NCI-H1417 (cell line): Measurements from ENCODE around the gene GMNC.
"Not testable (repeated sequence)": the region's sequence is repeated elsewhere in the genome, so short reads cannot be mapped to it uniquely, and the experiment has no call there.

Experiments
- DNase-seq, 3 experiments: peaks; one replicate each; lab custom pipeline; 2025; lab: John Stamatoyannopoulos, UW

GMNC gene, protein sequence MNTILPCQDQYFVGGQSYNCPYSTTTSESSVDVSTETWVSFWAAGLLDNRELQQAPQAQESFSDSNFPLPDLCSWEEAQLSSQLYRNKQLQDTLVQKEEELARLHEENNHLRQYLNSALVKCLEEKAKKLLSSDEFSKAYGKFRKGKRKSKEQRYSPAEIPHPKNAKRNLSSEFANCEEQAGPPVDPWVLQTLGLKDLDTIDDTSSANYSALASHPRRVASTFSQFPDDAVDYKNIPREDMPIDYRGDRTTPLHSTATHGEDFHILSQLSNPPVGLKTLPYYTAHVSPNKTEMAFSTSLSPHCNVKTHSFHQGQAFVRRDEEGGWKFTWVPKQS

GRCh38 chr3:190862209-190863118 is at the start of gene GMNC:
TSS of gene GMNC (minus strand) at chr3:190862694. CDS start at chr3:190862615, 79 bp downstream.
- peak; percentile 12 to 84 (median 80) for DNase-seq

DNA sequence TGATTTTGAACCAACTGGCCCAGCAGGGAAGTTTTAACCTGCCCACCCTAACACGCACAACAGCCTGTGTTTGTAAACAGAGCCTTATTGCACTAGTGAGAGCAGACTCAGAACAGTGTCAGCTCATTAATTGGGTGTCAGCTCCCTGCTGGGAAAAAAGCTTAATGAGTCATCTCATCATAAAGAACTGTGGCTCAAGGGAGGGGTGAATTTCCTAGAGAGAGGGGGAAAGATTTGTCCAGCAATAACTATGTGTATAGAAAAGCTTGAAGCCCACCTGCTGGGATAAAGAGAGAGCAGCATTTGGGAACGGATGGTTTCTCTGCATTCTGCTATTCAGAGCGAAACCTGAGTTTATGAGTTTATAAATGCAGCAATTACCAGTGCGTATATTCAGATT is 48.9 kb upstream of the GMNC start:
- peak in 2 of 3 experiments; percentile 96 to 100 for DNase-seq

DNA sequence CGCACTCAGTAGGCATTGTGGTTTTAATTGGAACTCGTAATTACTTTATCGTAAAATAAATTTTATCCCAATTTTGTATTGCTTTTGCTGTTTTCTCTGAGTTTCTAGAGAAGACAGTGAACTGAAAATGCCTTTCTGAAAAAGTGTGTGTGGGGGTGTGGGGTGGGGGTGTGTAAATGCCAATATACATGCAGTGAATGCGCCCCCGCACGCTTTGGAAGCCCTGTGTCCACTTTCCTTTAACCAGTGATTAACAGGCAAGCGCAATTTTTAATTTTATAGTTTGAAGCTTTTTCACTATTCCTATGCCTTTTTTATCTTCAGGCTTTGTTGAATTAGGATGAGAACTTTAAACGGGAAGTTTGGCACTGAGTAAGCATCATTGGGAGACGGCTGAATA is 47.4 kb upstream of the GMNC start:
- DNase-seq = no peak

DNA sequence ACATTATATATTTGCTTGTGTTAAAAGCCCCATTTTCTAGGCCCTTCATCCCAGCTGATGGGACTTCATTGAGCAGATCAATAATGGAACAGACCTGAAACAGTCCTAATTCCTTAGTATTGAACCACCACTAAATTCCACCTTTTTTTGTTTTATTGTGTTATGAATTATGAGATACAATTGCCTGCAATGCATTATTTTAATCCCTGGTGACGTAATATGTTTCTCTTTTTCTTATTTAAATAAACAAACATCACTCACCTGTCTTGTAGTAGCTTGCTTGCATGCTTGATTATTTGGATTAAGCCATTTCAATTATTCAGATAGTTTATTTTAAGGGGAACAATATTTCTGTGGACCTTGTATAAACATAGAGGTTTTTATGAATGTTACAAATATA is 40.7 kb upstream of the GMNC start:
- no peak for DNase-seq

GRCh38 chr3:190902292-190902691 is 39.8 kb upstream of the GMNC start:
- DNase-seq = no peak

- no peak for DNase-seq
Measured at GRCh38 chr3:190892395-190892902, 30.0 kb upstream of the GMNC start.

GRCh38 chr3:190886945-190887344 is 24.5 kb upstream of the GMNC start:
- no peak for DNase-seq

DNA sequence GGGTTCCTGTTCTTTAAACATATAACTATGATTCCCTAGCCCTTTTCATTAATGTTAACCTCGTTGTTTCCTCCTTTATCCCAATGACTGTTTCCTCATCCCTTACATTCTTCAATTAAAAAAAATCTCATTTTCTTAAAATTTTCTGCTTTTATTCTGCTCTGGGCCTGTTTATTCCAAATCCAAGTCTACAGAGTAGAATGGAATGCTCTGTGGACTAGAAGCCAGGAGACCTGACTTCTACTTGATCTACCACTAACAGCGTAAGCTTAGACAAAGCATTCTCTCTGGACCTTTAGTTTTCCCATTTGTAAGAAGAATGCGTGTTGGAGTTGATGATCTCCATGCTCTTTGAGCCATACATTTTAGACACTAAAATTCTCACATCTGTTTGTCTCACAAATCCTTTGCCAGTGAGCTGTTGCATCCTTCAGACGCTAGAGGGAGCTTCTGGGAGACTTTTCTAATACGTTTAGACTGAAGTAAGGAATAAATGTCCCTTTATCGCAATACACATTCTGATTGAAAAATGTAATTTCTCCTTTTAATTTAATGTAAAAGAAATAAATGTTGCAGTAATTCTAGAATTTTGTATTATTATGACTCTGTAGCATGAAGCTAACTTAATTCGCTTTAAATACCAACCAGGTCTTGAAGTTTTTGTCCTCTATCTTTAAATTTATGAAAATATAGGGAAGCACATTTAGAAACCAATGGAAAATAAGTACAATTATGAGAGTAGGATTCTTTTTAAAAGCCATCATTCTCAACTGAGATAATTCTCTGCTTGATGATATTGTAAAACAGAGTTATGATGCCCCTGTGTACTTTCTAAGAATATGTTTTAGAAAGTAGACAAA is 21.7 kb upstream of the GMNC start:
- peak; percentile 53 to 88 (median 57) for DNase-seq

GRCh38 chr3:190883141-190883540 is 20.6 kb upstream of the GMNC start:
- DNase-seq = peak in 1 of 3 experiments; percentile 27

- DNase-seq = no peak
Measured at GRCh38 chr3:190877925-190878324, 15.4 kb upstream of the GMNC start.

GRCh38 chr3:190876433-190876832 is 13.9 kb upstream of the GMNC start:
- DNase-seq = not testable (repeated sequence)

- DNase-seq = not testable (repeated sequence)
Measured at GRCh38 chr3:190875061-190875460, 12.6 kb upstream of the GMNC start.

DNA sequence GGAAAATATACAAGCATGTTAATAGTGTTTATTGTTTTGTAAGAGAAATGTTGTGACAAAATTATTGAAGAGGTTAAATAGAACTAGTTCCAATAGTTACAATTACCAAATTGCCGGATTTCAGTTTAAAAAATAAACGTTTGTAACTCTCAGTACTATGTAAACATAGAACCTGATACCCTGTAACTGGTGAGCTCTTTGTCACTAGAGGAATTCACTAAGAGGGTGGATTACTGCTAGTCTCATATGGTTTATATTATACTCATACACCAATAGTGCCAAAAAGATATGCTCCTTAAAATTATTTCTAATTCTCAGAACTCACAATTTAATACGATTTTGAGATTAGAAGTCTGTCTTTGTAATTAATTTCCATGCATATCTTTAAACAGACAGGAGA is 7.6 kb upstream of the GMNC start:
- DNase-seq = no peak

- DNase-seq = no peak
Measured at GRCh38 chr3:190867071-190867470, 4.6 kb upstream of the GMNC start.

DNA sequence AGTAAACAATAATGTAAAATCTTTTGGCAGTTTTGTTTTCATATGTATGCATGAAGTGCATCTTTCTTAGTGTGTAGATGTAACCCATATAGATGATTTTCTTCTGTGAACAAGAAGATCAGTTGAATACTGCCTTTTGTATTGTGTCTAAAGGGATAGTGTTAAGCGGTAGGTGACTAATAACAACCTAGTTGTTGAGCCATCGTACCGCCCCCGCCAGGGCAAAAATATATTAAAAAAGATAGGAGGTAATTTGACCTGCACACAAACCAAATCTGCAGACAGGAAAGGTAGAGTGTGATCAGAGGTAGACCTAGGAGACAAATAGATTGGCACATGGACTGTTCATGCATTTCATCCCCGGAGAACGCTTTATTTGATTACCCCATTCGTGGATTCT is 3.3 kb upstream of the GMNC start:
- no peak for DNase-seq

DNA sequence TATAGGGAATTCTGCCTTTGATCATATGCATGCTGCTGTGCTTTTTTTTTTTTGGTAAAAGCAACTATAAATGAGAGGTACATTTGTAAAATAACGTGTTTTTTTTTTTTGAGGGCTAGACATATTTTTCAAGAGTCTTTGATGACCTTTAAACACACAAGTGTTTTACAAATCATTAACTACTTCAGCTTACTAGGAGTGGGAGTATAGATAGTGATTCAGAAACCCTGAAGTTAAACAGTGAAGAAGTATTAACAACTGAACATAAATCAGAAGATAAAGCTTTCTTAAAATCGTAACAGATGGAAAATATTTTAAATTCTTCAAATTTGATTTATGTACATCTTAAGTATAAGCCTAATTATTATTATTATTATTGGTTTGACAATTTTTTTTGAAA is 2.9 kb upstream of the GMNC start:
- DNase-seq = no peak

GRCh38 chr3:190864002-190864401 is 1.5 kb upstream of the GMNC start:
- no peak for DNase-seq

DNA sequence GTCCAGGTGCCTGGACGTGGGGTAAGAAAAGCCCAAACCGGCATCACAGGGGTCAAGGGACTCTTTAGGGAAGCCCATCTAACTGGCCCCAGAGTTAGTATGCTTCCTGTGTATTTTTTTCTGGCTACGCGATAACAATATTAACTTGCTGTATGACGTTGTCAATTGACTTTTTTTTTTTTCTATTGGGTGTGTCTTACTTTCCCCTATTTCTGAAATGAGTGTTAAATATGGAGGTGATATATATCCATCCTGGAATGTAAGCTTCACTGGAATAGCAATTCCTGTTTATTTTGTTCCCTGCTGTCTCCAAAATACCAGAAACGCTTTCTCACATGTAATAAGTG is 598 bp upstream of the GMNC start:
- peak in 1 of 3 experiments; percentile 67 for DNase-seq

GRCh38 chr3:190860521-190860920 is 2.0 kb downstream of the GMNC start:
- DNase-seq = peak in 2 of 3 experiments; percentile 33 to 74

GRCh38 chr3:190855151-190855550 is 7.3 kb downstream of the GMNC start:
- peak in 1 of 3 experiments; percentile 20 for DNase-seq

DNA sequence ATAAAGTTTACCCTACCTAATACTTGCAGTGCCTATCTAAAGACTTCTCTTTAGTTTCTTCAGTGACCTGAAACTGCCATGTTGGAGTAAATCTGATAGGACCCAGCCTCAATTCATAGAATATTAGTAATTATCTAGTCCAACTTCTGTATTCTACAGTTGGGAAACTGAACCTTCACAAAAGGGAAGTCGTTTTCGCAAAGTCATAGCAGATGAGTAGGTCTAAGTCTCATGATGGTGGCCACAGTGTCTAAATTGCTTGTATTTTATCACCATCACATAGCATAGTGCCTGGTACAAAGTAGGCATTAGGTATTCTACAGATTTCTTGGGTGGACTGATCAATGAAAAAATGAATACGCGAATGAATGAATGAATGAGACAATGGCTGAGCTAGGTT is 8.4 kb downstream of the GMNC start:
- DNase-seq = no peak

DNA sequence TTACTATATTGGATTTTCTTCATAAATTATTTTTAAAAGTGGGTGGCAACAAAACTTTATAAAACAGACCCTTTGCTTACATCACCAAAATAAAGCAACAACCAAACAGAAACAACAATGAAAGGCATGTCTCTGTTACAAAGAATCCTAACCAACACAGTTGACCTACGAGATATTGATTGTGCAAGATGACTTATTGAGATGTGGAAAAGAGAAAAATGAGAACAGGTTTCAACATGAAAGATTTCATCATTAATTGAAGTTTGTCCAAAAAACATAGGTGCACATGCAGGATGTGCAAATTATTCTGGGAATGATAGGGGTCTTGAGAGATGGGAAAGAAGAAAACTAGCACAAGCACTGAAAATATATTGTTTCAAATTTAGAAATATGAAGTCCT is 9.0 kb downstream of the GMNC start:
- DNase-seq = no peak
